AG10803 (cell line): ENCODE data around the gene GRID2.

Source experiments
- DNase-seq: peaks from one replicate; pipeline ENCODE4 v3.0.0; 2010; ENCODE audit warnings: low read depth
- H3K4me3 ChIP-seq: 2 replicates; pipeline ENCODE4 v1.5.1; 2011; ENCODE audit warnings: mild to moderate bottlenecking, low read length, control low read depth
- CTCF ChIP-seq: conservative IDR thresholded peaks from 2 replicates; pipeline ENCODE4 v1.5.1; 2011; ENCODE audit warnings: mild to moderate bottlenecking, low read length, control low read depth, inconsistent platforms

GRID2 gene

GRCh38 chr4:93065790-93066189, 762.0 kb downstream of the GRID2 start:
- DNase-seq: no peak

GRCh38 chr4:93066749-93067148, 763.0 kb downstream of the GRID2 start:
- H3K4me3 ChIP-seq: no peak overlapping the region
- no peak for TF ChIP-seq CTCF
- DNase-seq: no peak

More at GRCh38 chr4:93065790-93066189, 762.0 kb downstream of the GRID2 start:
- TF ChIP-seq CTCF: no peak
- no peak overlapping the region for H3K4me3 ChIP-seq

GRCh38 chr4:93072292-93072691, 768.5 kb downstream of the GRID2 start:
- no peak for DNase-seq
- no peak for TF ChIP-seq CTCF
- no peak overlapping the region for H3K4me3 ChIP-seq

- no peak for DNase-seq
- no peak for TF ChIP-seq CTCF
- no peak overlapping the region for H3K4me3 ChIP-seq
Observed at GRCh38 chr4:93080316-93080715, 776.5 kb downstream of the GRID2 start.

- TF ChIP-seq CTCF: no peak
- DNase-seq: no peak
- H3K4me3 ChIP-seq: no peak overlapping the region
Observed at GRCh38 chr4:93084599-93085305, 781.0 kb downstream of the GRID2 start.

GRCh38 chr4:93086356-93086755, 782.6 kb downstream of the GRID2 start:
- TF ChIP-seq CTCF: no peak
- no peak for DNase-seq
- no peak overlapping the region for H3K4me3 ChIP-seq

GRCh38 chr4:93092765-93093164, 789.0 kb downstream of the GRID2 start:
- no peak for TF ChIP-seq CTCF
- DNase-seq: no peak
- H3K4me3 ChIP-seq: no peak overlapping the region
